Esophagus muscularis mucosa (tissue), 4 donors: Measurements from ENCODE around the gene HDC. TPM values are rescaled to one million over a fixed set of nuclear protein-coding genes. Genes with fewer than 3 reads are reported as not detected.

Source experiments
- DNase-seq: peaks from one replicate; pipeline ENCODE4 v3.0.0-alpha.2; 2017; ENCODE audit errors: extremely low spot score
- H3K27ac ChIP-seq, 4 donors: fragments of 200-600 bp; sonication (generic); replicated peaks in 1 of 4; 1 replicate in 3 of 4; 2 replicates in 1 of 4; pipeline ENCODE4 v1.5.1; 2016 to 2019; ENCODE audit warnings: mild to moderate bottlenecking in 1 of 4
- H3K27me3 ChIP-seq, 4 donors: fragments of 200-600 bp; sonication (generic); one replicate each; pipeline versions ENCODE4 v1.5.1 to v1.6.0; 2016 to 2019
- H3K36me3 ChIP-seq, 4 donors: fragments of 200-600 bp; sonication (generic); one replicate each; pipeline ENCODE4 v1.5.1; 2016 to 2019
- H3K4me1 ChIP-seq, 4 donors: fragments of 200-600 bp; sonication (generic); one replicate each; pipeline ENCODE4 v1.5.1; 2016 to 2019
- H3K4me3 ChIP-seq, 4 donors: fragments of 200-600 bp; sonication (generic); 1 replicate in 2 of 4; 2 replicates in 2 of 4; pipeline ENCODE4 v1.5.1; 2016 to 2019; ENCODE audit warnings: mild to moderate bottlenecking in 4 of 4, moderate library complexity in 1 of 4
- H3K9me3 ChIP-seq, 4 donors: fragments of 200-600 bp; sonication (generic); 1 replicate in 3 of 4; 2 replicates in 1 of 4; pipeline ENCODE4 v1.5.1; 2016 to 2019
- EP300 ChIP-seq: sonication (generic); formaldehyde crosslinking; IDR thresholded peaks from one replicate; pipeline ENCODE4 v1.6.1; 2017; ENCODE audit warnings: antibody characterized with exemption
- POLR2A ChIP-seq: fragments of 450-650 bp; IDR thresholded peaks from one replicate; pipeline ENCODE4 v1.6.1; 2017; ENCODE audit warnings: antibody characterized with exemption, moderate library complexity, mild to moderate bottlenecking, low read depth
- POLR2AphosphoS5 ChIP-seq, 2 donors: sonication (generic); formaldehyde crosslinking; IDR thresholded peaks; one replicate each; pipeline ENCODE4 v1.6.1; 2017; ENCODE audit warnings: antibody characterized with exemption in 2 of 2
- WGBS: methylation state at CpG from one replicate; pipeline ENCODE4 v1.1.5; 2018; 5-methylcytosine and 5-hydroxymethylcytosine counted together
- intact Hi-C: fragments of 100-400 bp; cut with DNase I; formaldehyde crosslinking; loops from one replicate; pipeline ENCODE4 v1.15.1; 2023
- total RNA-seq, 4 donors: library from RNA; depleted of rRNA; stranded (reverse); fragments of >200 nt; gene quantifications; one replicate each; pipeline versions ENCODE4 v1.1.0 to v1.2.1, GENCODE V29; 2016
- TF ChIP-seq, protein P1 (sequence below), 3 experiments: fragments of 200-600 bp in 2 of 3; fragments of 450-650 bp in 1 of 3; sonication (generic) in 2 of 3; IDR thresholded peaks; one replicate each; pipeline ENCODE4 v1.5.1; 2017 to 2019; ENCODE audit warnings: antibody characterized with exemption in 3 of 3, mild to moderate bottlenecking in 2 of 3, moderate library complexity in 1 of 3

The HDC gene
- total RNA-seq, 4 donors from 2014 or later = 0.39 to 7.0 (median 3.5) TPM

- Histone ChIP-seq H3K4me3 (no peak overlapping the region), H3K4me1 (no peaks in the 10 kb centered on the region), H3K9me3 (no peaks in the 10 kb centered on the region), H3K27me3 (no peaks in the 10 kb centered on the region), H3K36me3 (peaks cover 0 to 12% (median 9%) of the 10 kb centered on the region in 4 donors), H3K27ac (no peak overlapping the region)
- WGBS = 79% methylated on average over 1 of the region's 1 CpG
- TF ChIP-seq, protein P1, sequence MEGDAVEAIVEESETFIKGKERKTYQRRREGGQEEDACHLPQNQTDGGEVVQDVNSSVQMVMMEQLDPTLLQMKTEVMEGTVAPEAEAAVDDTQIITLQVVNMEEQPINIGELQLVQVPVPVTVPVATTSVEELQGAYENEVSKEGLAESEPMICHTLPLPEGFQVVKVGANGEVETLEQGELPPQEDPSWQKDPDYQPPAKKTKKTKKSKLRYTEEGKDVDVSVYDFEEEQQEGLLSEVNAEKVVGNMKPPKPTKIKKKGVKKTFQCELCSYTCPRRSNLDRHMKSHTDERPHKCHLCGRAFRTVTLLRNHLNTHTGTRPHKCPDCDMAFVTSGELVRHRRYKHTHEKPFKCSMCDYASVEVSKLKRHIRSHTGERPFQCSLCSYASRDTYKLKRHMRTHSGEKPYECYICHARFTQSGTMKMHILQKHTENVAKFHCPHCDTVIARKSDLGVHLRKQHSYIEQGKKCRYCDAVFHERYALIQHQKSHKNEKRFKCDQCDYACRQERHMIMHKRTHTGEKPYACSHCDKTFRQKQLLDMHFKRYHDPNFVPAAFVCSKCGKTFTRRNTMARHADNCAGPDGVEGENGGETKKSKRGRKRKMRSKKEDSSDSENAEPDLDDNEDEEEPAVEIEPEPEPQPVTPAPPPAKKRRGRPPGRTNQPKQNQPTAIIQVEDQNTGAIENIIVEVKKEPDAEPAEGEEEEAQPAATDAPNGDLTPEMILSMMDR (IDR thresholded peaks at IDR 0.05) = no peak
- TF ChIP-seq POLR2A (no peak), POLR2AphosphoS5 (IDR thresholded peaks at IDR 0.05) (no peak), EP300 (no peak)
- intact Hi-C loops = no loop called here
- DNase-seq = no peak
Measured at GRCh38 chr15:50277370-50277769, 11.8 kb upstream of the HDC start.

DNA sequence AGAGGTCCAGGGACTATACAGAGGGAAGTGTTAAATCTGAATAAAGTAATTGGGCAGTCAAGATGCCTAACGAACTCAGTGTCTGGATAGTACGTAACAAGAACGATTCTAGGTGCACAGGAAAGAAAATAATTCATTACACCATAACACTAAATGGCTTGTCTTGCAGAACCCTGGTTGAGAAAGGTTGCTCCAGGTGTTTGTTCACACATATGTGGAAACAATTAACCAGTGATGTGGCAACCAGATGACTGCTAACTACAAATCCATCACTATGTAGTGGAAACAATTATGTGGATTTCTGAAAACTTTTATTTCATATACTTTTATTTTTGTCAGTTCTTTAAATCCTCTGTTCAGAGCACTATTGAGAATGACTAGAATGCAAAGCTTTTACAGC is 10.4 kb upstream of the HDC start:
- Histone ChIP-seq H3K27ac (no peak overlapping the region), H3K36me3 (peaks cover 0 to 12% (median 6%) of the 10 kb centered on the region in 4 donors), H3K4me1 (no peaks in the 10 kb centered on the region), H3K9me3 (no peaks in the 10 kb centered on the region), H3K4me3 (no peak overlapping the region), H3K27me3 (no peaks in the 10 kb centered on the region)
- DNase-seq = no peak
- WGBS = 84% methylated on average over 3 of the region's 3 CpGs
- intact Hi-C loops = no loop called here
- no peak for TF ChIP-seq POLR2A
- TF ChIP-seq POLR2AphosphoS5 (IDR thresholded peaks at IDR 0.05) = no peak
- TF ChIP-seq EP300 = no peak
- TF ChIP-seq, protein P1 (IDR thresholded peaks at IDR 0.05) = no peak

- no peak for DNase-seq
- WGBS = 54% methylated on average over 2 of the region's 2 CpGs
- intact Hi-C loops = no loop called here
- TF ChIP-seq POLR2AphosphoS5 (IDR thresholded peaks at IDR 0.05) (no peak), EP300 (no peak), POLR2A (no peak)
- TF ChIP-seq, protein P1 (IDR thresholded peaks at IDR 0.05) = no peak
- no peaks in the 10 kb centered on the region for H3K9me3 ChIP-seq
- H3K4me1 ChIP-seq = no peaks in the 10 kb centered on the region
- no peak overlapping the region for H3K4me3 ChIP-seq
- H3K27ac ChIP-seq = no peak overlapping the region
- peaks cover 0 to 12% (median 6%) of the 10 kb centered on the region in 4 donors for H3K36me3 ChIP-seq
- H3K27me3 ChIP-seq = no peaks in the 10 kb centered on the region
Measured at GRCh38 chr15:50275091-50275490, 9.6 kb upstream of the HDC start.

- no peak for DNase-seq
Measured at GRCh38 chr15:50267577-50267976, 2.1 kb upstream of the HDC start.

GRCh38 chr15:50262533-50262932 is 3.0 kb downstream of the HDC start:
- DNase-seq = peak; percentile 84
- WGBS = 66% methylated on average over 4 of the region's 4 CpGs
- Histone ChIP-seq H3K27me3 (peaks cover 0 to 16% (median 0%) of the 10 kb centered on the region in 4 donors), H3K4me1 (no peaks in the 10 kb centered on the region), H3K27ac (no peak overlapping the region), H3K9me3 (no peaks in the 10 kb centered on the region), H3K36me3 (no peaks in the 10 kb centered on the region), H3K4me3 (no peak overlapping the region)
- TF ChIP-seq EP300 = no peak
- no peak for TF ChIP-seq POLR2A
- TF ChIP-seq, protein P1 (IDR thresholded peaks at IDR 0.05) = no peak
- no peak for TF ChIP-seq POLR2AphosphoS5 (IDR thresholded peaks at IDR 0.05)
- intact Hi-C loops = no loop called here

More at GRCh38 chr15:50267577-50267976, 2.1 kb upstream of the HDC start:
- no peaks in the 10 kb centered on the region for H3K4me1 ChIP-seq
- WGBS = 81% methylated on average over 2 of the region's 2 CpGs
- no peak for TF ChIP-seq EP300
- TF ChIP-seq, protein P1 (IDR thresholded peaks at IDR 0.05) = no peak
- TF ChIP-seq POLR2A = no peak
- TF ChIP-seq POLR2AphosphoS5 (IDR thresholded peaks at IDR 0.05) = no peak
- peaks cover 0 to 16% (median 0%) of the 10 kb centered on the region in 4 donors for H3K27me3 ChIP-seq
- H3K27ac ChIP-seq = no peak overlapping the region
- H3K36me3 ChIP-seq = no peaks in the 10 kb centered on the region
- no peaks in the 10 kb centered on the region for H3K9me3 ChIP-seq
- no peak overlapping the region for H3K4me3 ChIP-seq
- intact Hi-C loops = no loop called here
